ENCODE measurements around the gene IGF2.

- TF ChIP-seq CTCF (IDR thresholded peaks at IDR 0.05; ENCODE audit: low read length) (no peak), EZH2 (IDR thresholded peaks at IDR 0.05; ENCODE audit: borderline replicate concordance, low read length) (no peak)
Measured at GRCh38 chr11:2164081-2164480, 24.9 kb upstream of the IGF2 start.

Measured in OCI-LY1 (cell line).